Measurements from ENCODE around the gene PPP2R5C. TPM values are rescaled to one million over a fixed set of nuclear protein-coding genes. Genes with fewer than 3 reads are reported as not detected.

PPP2R5C gene
- total RNA-seq, 4 donors from 2014 or later: 143 to 171 (median 169) TPM

- H3K27ac ChIP-seq: peak overlapping the region in 1 of 2 donors; percentile 35
- intact Hi-C loops (cut with DNase I; ENCODE audit: low total_unique reads): no loop called here
- TF ChIP-seq, protein P1, sequence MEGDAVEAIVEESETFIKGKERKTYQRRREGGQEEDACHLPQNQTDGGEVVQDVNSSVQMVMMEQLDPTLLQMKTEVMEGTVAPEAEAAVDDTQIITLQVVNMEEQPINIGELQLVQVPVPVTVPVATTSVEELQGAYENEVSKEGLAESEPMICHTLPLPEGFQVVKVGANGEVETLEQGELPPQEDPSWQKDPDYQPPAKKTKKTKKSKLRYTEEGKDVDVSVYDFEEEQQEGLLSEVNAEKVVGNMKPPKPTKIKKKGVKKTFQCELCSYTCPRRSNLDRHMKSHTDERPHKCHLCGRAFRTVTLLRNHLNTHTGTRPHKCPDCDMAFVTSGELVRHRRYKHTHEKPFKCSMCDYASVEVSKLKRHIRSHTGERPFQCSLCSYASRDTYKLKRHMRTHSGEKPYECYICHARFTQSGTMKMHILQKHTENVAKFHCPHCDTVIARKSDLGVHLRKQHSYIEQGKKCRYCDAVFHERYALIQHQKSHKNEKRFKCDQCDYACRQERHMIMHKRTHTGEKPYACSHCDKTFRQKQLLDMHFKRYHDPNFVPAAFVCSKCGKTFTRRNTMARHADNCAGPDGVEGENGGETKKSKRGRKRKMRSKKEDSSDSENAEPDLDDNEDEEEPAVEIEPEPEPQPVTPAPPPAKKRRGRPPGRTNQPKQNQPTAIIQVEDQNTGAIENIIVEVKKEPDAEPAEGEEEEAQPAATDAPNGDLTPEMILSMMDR (IDR thresholded peaks at IDR 0.05): no peak
- no peak for TF ChIP-seq POLR2A (IDR thresholded peaks at IDR 0.05)
- peaks cover 0 to 9% of the 10 kb centered on the region in 2 donors for H3K4me1 ChIP-seq
- H3K36me3 ChIP-seq: no peaks in the 10 kb centered on the region
- H3K9me3 ChIP-seq: no peaks in the 10 kb centered on the region
- no peak for DNase-seq
- H3K4me3 ChIP-seq: peak overlapping the region; percentile 42 to 57
- no peaks in the 10 kb centered on the region for H3K27me3 ChIP-seq
Measured at GRCh38 chr14:101781240-101782061, 19.9 kb downstream of the PPP2R5C start.

GRCh38 chr14:101783260-101784016, 21.9 kb downstream of the PPP2R5C start:
- H3K27ac ChIP-seq: no peak overlapping the region
- H3K4me1 ChIP-seq: peaks cover 0 to 9% of the 10 kb centered on the region in 2 donors
- DNase-seq: no peak

GRCh38 chr14:101784631-101785030, 23.1 kb downstream of the PPP2R5C start:
- intact Hi-C loops (cut with DNase I; ENCODE audit: low total_unique reads): no loop called here
- Histone ChIP-seq H3K27me3 (no peaks in the 10 kb centered on the region), H3K27ac (no peak overlapping the region), H3K9me3 (no peaks in the 10 kb centered on the region), H3K4me3 (no peak overlapping the region), H3K4me1 (peaks cover 0 to 9% of the 10 kb centered on the region in 2 donors), H3K36me3 (no peaks in the 10 kb centered on the region)
- TF ChIP-seq, protein P1 (IDR thresholded peaks at IDR 0.05): no peak
- no peak for TF ChIP-seq POLR2A (IDR thresholded peaks at IDR 0.05)
- no peak for DNase-seq

More at GRCh38 chr14:101783260-101784016, 21.9 kb downstream of the PPP2R5C start:
- Histone ChIP-seq H3K9me3 (no peaks in the 10 kb centered on the region), H3K36me3 (no peaks in the 10 kb centered on the region), H3K4me3 (no peak overlapping the region), H3K27me3 (no peaks in the 10 kb centered on the region)
- intact Hi-C loops (cut with DNase I; ENCODE audit: low total_unique reads): no loop called here
- no peak for TF ChIP-seq POLR2A (IDR thresholded peaks at IDR 0.05)
- TF ChIP-seq, protein P1 (IDR thresholded peaks at IDR 0.05): no peak

- Histone ChIP-seq H3K27ac (no peak overlapping the region), H3K4me3 (no peak overlapping the region), H3K27me3 (no peaks in the 10 kb centered on the region), H3K9me3 (no peaks in the 10 kb centered on the region), H3K36me3 (no peaks in the 10 kb centered on the region), H3K4me1 (peaks cover 0 to 4% of the 10 kb centered on the region in 2 donors)
- TF ChIP-seq, protein P1 (IDR thresholded peaks at IDR 0.05): no peak
- TF ChIP-seq POLR2A (IDR thresholded peaks at IDR 0.05): no peak
- DNase-seq: no peak
- intact Hi-C loops (cut with DNase I; ENCODE audit: low total_unique reads): no loop called here
Measured at GRCh38 chr14:101788016-101788635, 26.6 kb downstream of the PPP2R5C start.

Data from uterus (tissue), 4 donors.